MM.1S (cell line): ENCODE measurements around the gene TPBGL.

ENCODE experiments used
- DNase-seq: peaks from one replicate; pipeline ENCODE4 v3.0.0-alpha.2; 2015
- H2AFZ ChIP-seq: fragments of 300-600 bp; sonication (generic); 2 replicates; pipeline ENCODE4 v1.6.0; 2016; ENCODE audit warnings: antibody characterized with exemption, low read length
- H3F3A ChIP-seq: fragments of 300-600 bp; sonication (generic); 2 replicates; pipeline ENCODE4 v1.6.1; 2016; ENCODE audit warnings: mild to moderate bottlenecking, antibody characterized with exemption, low read length, moderate library complexity, mixed read lengths; ENCODE audit not compliant: insufficient read depth
- H3K27ac ChIP-seq: fragments of 300-600 bp; sonication (generic); 2 replicates; pipeline ENCODE4 v1.5.1; 2016; ENCODE audit warnings: mild to moderate bottlenecking, low read length
- H3K27me3 ChIP-seq: fragments of 300-600 bp; sonication (generic); replicated peaks from 2 replicates; pipeline ENCODE4 v1.6.0; 2016; ENCODE audit warnings: low read length; ENCODE audit not compliant: insufficient read depth
- H3K36me3 ChIP-seq: fragments of 300-600 bp; sonication (generic); replicated peaks from 2 replicates; pipeline ENCODE4 v1.6.1; 2016; ENCODE audit warnings: mild to moderate bottlenecking, low read length, mixed read lengths; ENCODE audit not compliant: insufficient read depth
- H3K4me1 ChIP-seq: fragments of 300-600 bp; sonication (generic); 2 replicates; pipeline ENCODE4 v1.6.1; 2016; ENCODE audit warnings: low read length, mixed read lengths
- H3K4me2 ChIP-seq: fragments of 300-600 bp; sonication (generic); 2 replicates; pipeline ENCODE4 v1.6.0; 2016; ENCODE audit warnings: low read depth, low read length
- H3K4me3 ChIP-seq: fragments of 300-600 bp; sonication (generic); 2 replicates; pipeline ENCODE4 v1.5.1; 2016; ENCODE audit warnings: low read length, mixed read lengths
- H3K79me2 ChIP-seq: fragments of 300-600 bp; sonication (generic); 2 replicates; pipeline ENCODE4 v1.6.1; 2016; ENCODE audit warnings: mixed run types, low read length, mixed read lengths
- H3K9ac ChIP-seq: fragments of 300-600 bp; sonication (generic); 2 replicates; pipeline ENCODE4 v1.6.1; 2016; ENCODE audit warnings: low read length, mixed read lengths
- H3K9me2 ChIP-seq: fragments of 300-600 bp; sonication (generic); replicated peaks from 2 replicates; pipeline ENCODE4 v1.6.1; 2016; ENCODE audit warnings: mild to moderate bottlenecking, low read length, mixed read lengths; ENCODE audit not compliant: insufficient read depth
- H3K9me3 ChIP-seq: fragments of 300-600 bp; sonication (generic); replicated peaks from 2 replicates; pipeline ENCODE4 v1.6.1; 2016; ENCODE audit warnings: mild to moderate bottlenecking, low read length, mixed read lengths; ENCODE audit not compliant: insufficient read depth
- H4K20me1 ChIP-seq: fragments of 300-600 bp; sonication (generic); 2 replicates; pipeline ENCODE4 v1.6.1; 2016; ENCODE audit warnings: mild to moderate bottlenecking, low read length, moderate library complexity, mixed read lengths; ENCODE audit not compliant: insufficient read depth
- CTCF ChIP-seq: fragments of 300-600 bp; sonication (generic); IDR thresholded peaks from 2 replicates; pipeline ENCODE4 v1.5.1; 2016; ENCODE audit warnings: antibody characterized with exemption, low read length, mixed read lengths
- EZH2 ChIP-seq: fragments of 300-600 bp; sonication (generic); optimal IDR thresholded peaks from 2 replicates; pipeline ENCODE3; 2017; ENCODE audit warnings: low read depth, mild to moderate bottlenecking, antibody characterized with exemption, low read length, mixed read lengths
- EZH2phosphoT487 ChIP-seq: fragments of 300-600 bp; sonication (generic); IDR thresholded peaks from 2 replicates; pipeline ENCODE4 v1.6.1; 2018; ENCODE audit warnings: antibody characterized with exemption, low read length

The TPBGL gene

GRCh38 chr11:75229466-75229865 lies 11.1 kb upstream of the TPBGL start:
- H3K4me3 ChIP-seq, result no peak overlapping the region
- H3K9me2 ChIP-seq, result no peaks in the 10 kb centered on the region
- no peaks in the 10 kb centered on the region for H3K79me2 ChIP-seq
- H3K4me1 ChIP-seq, result no peaks in the 10 kb centered on the region
- H3K9me3 ChIP-seq, result no peaks in the 10 kb centered on the region
- H3K4me2 ChIP-seq, result no peak overlapping the region
- H3F3A ChIP-seq, result no peaks in the 10 kb centered on the region
- no peak for TF ChIP-seq EZH2
- TF ChIP-seq CTCF, result no peak
- TF ChIP-seq EZH2phosphoT487, result no peak
- no peaks in the 10 kb centered on the region for H3K36me3 ChIP-seq
- no peak for DNase-seq
- H4K20me1 ChIP-seq, result no peaks in the 10 kb centered on the region
- peaks cover 11% of the 10 kb centered on the region for H3K27me3 ChIP-seq
- no peak overlapping the region for H3K9ac ChIP-seq
- H2AFZ ChIP-seq, result no peak overlapping the region
- H3K27ac ChIP-seq, result no peak overlapping the region

GRCh38 chr11:75230621-75231020 lies 10.0 kb upstream of the TPBGL start:
- no peaks in the 10 kb centered on the region for H3K79me2 ChIP-seq
- no peaks in the 10 kb centered on the region for H3K4me1 ChIP-seq
- no peak for DNase-seq
- H3F3A ChIP-seq, result no peaks in the 10 kb centered on the region
- no peaks in the 10 kb centered on the region for H3K9me3 ChIP-seq
- no peaks in the 10 kb centered on the region for H4K20me1 ChIP-seq
- H3K4me3 ChIP-seq, result no peak overlapping the region
- H3K9me2 ChIP-seq, result no peaks in the 10 kb centered on the region
- peaks cover 17% of the 10 kb centered on the region for H3K27me3 ChIP-seq
- H3K9ac ChIP-seq, result no peak overlapping the region
- H3K36me3 ChIP-seq, result no peaks in the 10 kb centered on the region
- no peak overlapping the region for H3K4me2 ChIP-seq
- TF ChIP-seq EZH2phosphoT487 (no peak), EZH2 (no peak), CTCF (no peak)
- H3K27ac ChIP-seq, result no peak overlapping the region
- no peak overlapping the region for H2AFZ ChIP-seq

GRCh38 chr11:75233754-75234172 lies 6.8 kb upstream of the TPBGL start:
- Histone ChIP-seq H3K79me2 (no peaks in the 10 kb centered on the region), H3K9ac (no peak overlapping the region), H3K9me2 (no peaks in the 10 kb centered on the region), H3K9me3 (no peaks in the 10 kb centered on the region), H3K36me3 (no peaks in the 10 kb centered on the region), H3K4me1 (no peaks in the 10 kb centered on the region), H3K4me3 (no peak overlapping the region), H4K20me1 (no peaks in the 10 kb centered on the region), H3K27me3 (peaks cover 47% of the 10 kb centered on the region), H3K4me2 (no peak overlapping the region), H2AFZ (no peak overlapping the region), H3K27ac (no peak overlapping the region), H3F3A (no peaks in the 10 kb centered on the region)
- peak; percentile 41 for DNase-seq
- TF ChIP-seq CTCF (no peak), EZH2 (no peak), EZH2phosphoT487 (no peak)
